ENCODE data around the gene GOSR1.
"Not testable (repeated sequence)": the region's sequence is repeated elsewhere in the genome, so short reads cannot be mapped to it uniquely, and the experiment has no call there.

The GOSR1 gene

GRCh38 chr17:30477083-30477773 is at the start of gene GOSR1:
TSS of gene GOSR1 (plus strand) at chr17:30477408. CDS start at chr17:30477434, 26 bp downstream.
- DNase-seq, result peak; percentile 94

GRCh38 chr17:30427611-30428010 is 49.6 kb upstream of the GOSR1 start:
- DNase-seq, result no peak

GRCh38 chr17:30429155-30429554 is 48.1 kb upstream of the GOSR1 start:
- no peak for DNase-seq

- DNase-seq, result peak; percentile 85
These were observed 43.7 kb upstream of the GOSR1 start for GRCh38 chr17:30433514-30433913.

GRCh38 chr17:30436729-30437128 is 40.5 kb upstream of the GOSR1 start:
- no peak for DNase-seq

GRCh38 chr17:30443721-30444120 is 33.5 kb upstream of the GOSR1 start:
- no peak for DNase-seq

GRCh38 chr17:30446640-30447039 is 30.6 kb upstream of the GOSR1 start:
- not testable (repeated sequence) for DNase-seq

- no peak for DNase-seq
These were observed 27.7 kb upstream of the GOSR1 start for GRCh38 chr17:30449480-30449879.

GRCh38 chr17:30450125-30451027 is 26.8 kb upstream of the GOSR1 start:
- DNase-seq, result no peak

GRCh38 chr17:30454635-30455034 is 22.6 kb upstream of the GOSR1 start:
- DNase-seq, result no peak

- DNase-seq, result no peak
These were observed 18.8 kb upstream of the GOSR1 start for GRCh38 chr17:30458371-30458770.

GRCh38 chr17:30458797-30459413 is 18.3 kb upstream of the GOSR1 start:
- not testable (repeated sequence) for DNase-seq

GRCh38 chr17:30468465-30468864 is 8.7 kb upstream of the GOSR1 start:
- DNase-seq, result no peak

- DNase-seq, result no peak
These were observed 4.8 kb upstream of the GOSR1 start for GRCh38 chr17:30472238-30472890.

- DNase-seq, result no peak
These were observed 2.0 kb upstream of the GOSR1 start for GRCh38 chr17:30475206-30475605.

- peak; percentile 58 for DNase-seq
These were observed 504 bp upstream of the GOSR1 start for GRCh38 chr17:30476726-30477082.

- DNase-seq, result no peak
These were observed 537 bp downstream of the GOSR1 start for GRCh38 chr17:30477774-30478115.

- DNase-seq, result no peak
These were observed 5.3 kb downstream of the GOSR1 start for GRCh38 chr17:30482555-30482954.

- no peak for DNase-seq
These were observed 6.0 kb downstream of the GOSR1 start for GRCh38 chr17:30483159-30483558.

GRCh38 chr17:30493780-30494179 is 16.6 kb downstream of the GOSR1 start:
- no peak for DNase-seq

GRCh38 chr17:30495586-30495985 is 18.4 kb downstream of the GOSR1 start:
- DNase-seq, result no peak

GRCh38 chr17:30503558-30503957 is 26.4 kb downstream of the GOSR1 start:
- no peak for DNase-seq

GRCh38 chr17:30505868-30506417 is 28.7 kb downstream of the GOSR1 start:
- no peak for DNase-seq

Measured in NCI-H510A treated with DMSO at 0.1 percent for 48 hours (cell line).